ENCODE data around the gene NAV3.

GRCh38 chr12:77816196-77816595 lies 14.5 kb upstream of the NAV3 start:
- no peak for TF ChIP-seq POLR2A (IDR thresholded peaks at IDR 0.05)
- TF ChIP-seq CTCF (IDR thresholded peaks at IDR 0.05) = no peak
- no peak for TF ChIP-seq EP300 (IDR thresholded peaks at IDR 0.05)
